Activated T-cell treated with anti-CD3 and anti-CD28 coated beads, Interleukin-2, amount 50 U/mL, for 4 hours (primary cell): ENCODE data around the gene ADORA3. TPM values are rescaled to one million over a fixed set of nuclear protein-coding genes. Genes with fewer than 3 reads are reported as not detected.

Experiments
- ATAC-seq, 2 donors: fragments of 200-7000 bp; cut with Tn5 transposase; one replicate each; pipeline ENCODE4 v1.10.0; 2021
- DNase-seq: peaks from one replicate; pipeline ENCODE4 v3.0.0-alpha.2; 2020
- H3K27me3 Mint-ChIP-seq: one replicate; pipeline ENCODE4 v1.8.0; 2021; ENCODE audit warnings: low read depth, mixed read lengths
- H3K36me3 Mint-ChIP-seq: one replicate; pipeline ENCODE4 v1.8.0; 2022; ENCODE audit warnings: mixed read lengths; ENCODE audit not compliant: insufficient read depth
- H3K4me1 Mint-ChIP-seq: one replicate; pipeline ENCODE4 v1.8.0; 2021; ENCODE audit warnings: low read depth, mixed read lengths
- H3K4me3 Mint-ChIP-seq: one replicate; pipeline ENCODE4 v1.8.0; 2021; ENCODE audit warnings: mild to moderate bottlenecking, moderate library complexity, mixed read lengths
- H3K9me3 Mint-ChIP-seq: one replicate; pipeline ENCODE4 v1.8.0; 2021; ENCODE audit warnings: mixed read lengths
- total RNA-seq, 3 donors: library from RNA; stranded (reverse); gene quantifications; one replicate each; pipeline ENCODE4 v1.2.1, GENCODE V29; 2021

Gene ADORA3
- total RNA-seq, 3 donors from 2014 or later, result not detected

GRCh38 chr1:111496398-111496797 lies 7.0 kb downstream of the ADORA3 start:
- H3K4me1 Mint-ChIP-seq, result peaks cover 21% of the 10 kb centered on the region

GRCh38 chr1:111491070-111491469 lies 12.4 kb downstream of the ADORA3 start:
- Mint-ChIP-seq H3K4me3 (no peak overlapping the region), H3K9me3 (peaks cover 7% of the 10 kb centered on the region), H3K36me3 (no peaks in the 10 kb centered on the region), H3K27me3 (no peaks in the 10 kb centered on the region), H3K4me1 (no peaks in the 10 kb centered on the region)
- DNase-seq (no peak), ATAC-seq (no peak)

More at GRCh38 chr1:111496398-111496797, 7.0 kb downstream of the ADORA3 start:
- ATAC-seq, result peak; percentile 73 to 83
- H3K36me3 Mint-ChIP-seq, result no peaks in the 10 kb centered on the region
- H3K4me3 Mint-ChIP-seq, result no peak overlapping the region
- no peak for DNase-seq
- H3K27me3 Mint-ChIP-seq, result no peaks in the 10 kb centered on the region
- H3K9me3 Mint-ChIP-seq, result peaks cover 13% of the 10 kb centered on the region

- peaks cover 4% of the 10 kb centered on the region for H3K9me3 Mint-ChIP-seq
- ATAC-seq (no peak), DNase-seq (no peak)
- no peaks in the 10 kb centered on the region for H3K36me3 Mint-ChIP-seq
- H3K27me3 Mint-ChIP-seq, result no peaks in the 10 kb centered on the region
- H3K4me3 Mint-ChIP-seq, result no peak overlapping the region
- no peaks in the 10 kb centered on the region for H3K4me1 Mint-ChIP-seq
These were observed 13.2 kb downstream of the ADORA3 start for GRCh38 chr1:111490220-111490619.

GRCh38 chr1:111489604-111490003 lies 13.8 kb downstream of the ADORA3 start:
- H3K9me3 Mint-ChIP-seq, result no peaks in the 10 kb centered on the region
- no peaks in the 10 kb centered on the region for H3K4me1 Mint-ChIP-seq
- no peaks in the 10 kb centered on the region for H3K36me3 Mint-ChIP-seq
- H3K27me3 Mint-ChIP-seq, result no peaks in the 10 kb centered on the region
- ATAC-seq (no peak), DNase-seq (no peak)
- H3K4me3 Mint-ChIP-seq, result no peak overlapping the region

- Mint-ChIP-seq H3K27me3 (no peaks in the 10 kb centered on the region), H3K4me1 (peaks cover 3% of the 10 kb centered on the region), H3K4me3 (no peak overlapping the region), H3K9me3 (no peaks in the 10 kb centered on the region), H3K36me3 (no peaks in the 10 kb centered on the region)
- ATAC-seq, result no peak
- no peak for DNase-seq
These were observed 14.8 kb downstream of the ADORA3 start for GRCh38 chr1:111488669-111489068.

- H3K36me3 Mint-ChIP-seq, result no peaks in the 10 kb centered on the region
- no peaks in the 10 kb centered on the region for H3K9me3 Mint-ChIP-seq
- no peaks in the 10 kb centered on the region for H3K27me3 Mint-ChIP-seq
- ATAC-seq, result no peak
- no peak for DNase-seq
- H3K4me1 Mint-ChIP-seq, result peaks cover 5% of the 10 kb centered on the region
- H3K4me3 Mint-ChIP-seq, result no peak overlapping the region
These were observed 16.3 kb downstream of the ADORA3 start for GRCh38 chr1:111487133-111487532.

- no peaks in the 10 kb centered on the region for H3K27me3 Mint-ChIP-seq
- H3K4me1 Mint-ChIP-seq, result peaks cover 8% of the 10 kb centered on the region
- no peak for ATAC-seq
- no peak for DNase-seq
- H3K9me3 Mint-ChIP-seq, result no peaks in the 10 kb centered on the region
- no peaks in the 10 kb centered on the region for H3K36me3 Mint-ChIP-seq
- no peak overlapping the region for H3K4me3 Mint-ChIP-seq
These were observed 17.0 kb downstream of the ADORA3 start for GRCh38 chr1:111486431-111486830.

- Mint-ChIP-seq H3K27me3 (no peaks in the 10 kb centered on the region), H3K4me1 (peaks cover 14% of the 10 kb centered on the region), H3K9me3 (no peaks in the 10 kb centered on the region), H3K4me3 (no peak overlapping the region), H3K36me3 (no peaks in the 10 kb centered on the region)
- no peak for ATAC-seq
- DNase-seq, result no peak
These were observed 18.9 kb downstream of the ADORA3 start for GRCh38 chr1:111484391-111485026.

- ATAC-seq, result no peak
- DNase-seq, result no peak
- no peaks in the 10 kb centered on the region for H3K9me3 Mint-ChIP-seq
- no peaks in the 10 kb centered on the region for H3K27me3 Mint-ChIP-seq
- peaks cover 17% of the 10 kb centered on the region for H3K4me1 Mint-ChIP-seq
- H3K36me3 Mint-ChIP-seq, result no peaks in the 10 kb centered on the region
- H3K4me3 Mint-ChIP-seq, result no peak overlapping the region
These were observed 19.6 kb downstream of the ADORA3 start for GRCh38 chr1:111483876-111484275.

- Mint-ChIP-seq H3K27me3 (no peaks in the 10 kb centered on the region), H3K9me3 (peaks cover under 1% of the 10 kb centered on the region), H3K4me1 (peaks cover 24% of the 10 kb centered on the region), H3K4me3 (no peak overlapping the region), H3K36me3 (peaks cover under 1% of the 10 kb centered on the region)
- DNase-seq (no peak), ATAC-seq (no peak)
These were observed 20.3 kb downstream of the ADORA3 start for GRCh38 chr1:111483166-111483565.

- peaks cover 39% of the 10 kb centered on the region for H3K4me1 Mint-ChIP-seq
These were observed 21.8 kb downstream of the ADORA3 start for GRCh38 chr1:111481387-111482221.

GRCh38 chr1:111480674-111481073 lies 22.8 kb downstream of the ADORA3 start:
- H3K4me3 Mint-ChIP-seq, result no peak overlapping the region
- peaks cover 49% of the 10 kb centered on the region for H3K4me1 Mint-ChIP-seq
- ATAC-seq (no peak), DNase-seq (no peak)
- peaks cover 6% of the 10 kb centered on the region for H3K9me3 Mint-ChIP-seq
- peaks cover 8% of the 10 kb centered on the region for H3K36me3 Mint-ChIP-seq
- H3K27me3 Mint-ChIP-seq, result no peaks in the 10 kb centered on the region

More at GRCh38 chr1:111481387-111482221, 21.8 kb downstream of the ADORA3 start:
- DNase-seq (peak; percentile 51), ATAC-seq (peak; percentile 57 to 68)
- H3K4me3 Mint-ChIP-seq, result no peak overlapping the region
- no peaks in the 10 kb centered on the region for H3K27me3 Mint-ChIP-seq
- H3K36me3 Mint-ChIP-seq, result peaks cover 8% of the 10 kb centered on the region
- peaks cover 6% of the 10 kb centered on the region for H3K9me3 Mint-ChIP-seq

GRCh38 chr1:111476761-111477309 lies 26.6 kb downstream of the ADORA3 start:
- DNase-seq (no peak), ATAC-seq (peak; percentile 50 to 60)
- Mint-ChIP-seq H3K9me3 (peaks cover 6% of the 10 kb centered on the region), H3K27me3 (no peaks in the 10 kb centered on the region), H3K4me1 (peaks cover 72% of the 10 kb centered on the region), H3K4me3 (peak overlapping the region; percentile 83), H3K36me3 (peaks cover 12% of the 10 kb centered on the region)

GRCh38 chr1:111476214-111476613 lies 27.2 kb downstream of the ADORA3 start:
- Mint-ChIP-seq H3K4me3 (peak overlapping the region; percentile 83), H3K9me3 (peaks cover 6% of the 10 kb centered on the region), H3K4me1 (peaks cover 68% of the 10 kb centered on the region), H3K27me3 (no peaks in the 10 kb centered on the region), H3K36me3 (peaks cover 12% of the 10 kb centered on the region)
- no peak for ATAC-seq
- no peak for DNase-seq
